NCI-H2227 (cell line): ENCODE data around the gene CLMN.
"Not testable (repeated sequence)": the region's sequence is repeated elsewhere in the genome, so short reads cannot be mapped to it uniquely, and the experiment has no call there.

Experiments used
- DNase-seq: peaks from one replicate; lab custom pipeline; 2025; ENCODE audit not compliant: unreplicated experiment; lab: John Stamatoyannopoulos, UW

Gene CLMN

DNA sequence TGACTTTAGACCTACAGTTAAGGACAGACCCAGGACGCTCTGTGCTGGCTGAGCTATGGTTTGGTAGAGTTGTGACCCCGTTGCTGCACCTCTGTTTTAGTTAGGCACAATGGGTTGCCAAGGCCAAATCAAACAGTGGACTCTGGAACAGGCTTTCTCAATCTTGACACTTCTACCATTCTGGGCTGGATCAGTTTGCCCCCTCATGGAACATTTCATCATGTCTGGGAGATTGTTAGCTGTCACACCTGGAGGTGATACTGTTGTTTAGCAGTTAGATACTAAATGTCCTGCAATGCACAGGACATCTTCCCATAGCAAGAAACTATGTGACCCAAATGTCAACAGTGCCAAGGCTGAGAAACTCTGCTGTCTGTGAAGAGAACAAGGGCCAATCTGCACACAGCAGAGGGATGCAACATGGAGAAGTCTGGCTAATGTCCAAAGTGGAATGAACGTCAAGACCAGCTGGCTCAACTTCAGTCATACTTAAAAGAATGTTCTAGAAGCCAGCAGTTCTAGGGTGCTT, 96.8 kb downstream of the CLMN start:
- DNase-seq: no peak

DNA sequence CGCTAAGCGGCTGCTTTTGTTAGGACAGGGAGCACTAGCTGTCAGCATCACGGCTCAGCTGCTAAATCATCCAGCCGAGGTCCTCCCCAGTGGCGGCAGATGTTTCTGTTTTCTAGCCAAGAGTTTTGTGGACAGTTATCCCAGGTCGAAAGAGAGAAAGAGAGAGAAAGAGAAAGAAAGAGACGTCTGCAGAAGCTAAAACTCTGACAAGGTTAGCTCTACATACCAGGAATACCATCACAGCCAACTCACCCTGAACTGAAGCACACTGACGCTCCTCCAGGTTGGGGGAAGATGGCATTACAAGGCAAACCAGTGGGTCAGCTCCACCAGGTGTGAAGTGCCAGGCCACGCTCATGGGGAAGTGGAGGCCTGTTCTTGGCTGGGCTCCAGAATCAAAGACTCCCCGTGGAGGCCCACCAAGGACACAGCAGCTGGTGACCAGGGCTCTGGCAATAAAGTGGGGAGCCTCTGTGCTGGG, 97.5 kb downstream of the CLMN start:
- DNase-seq: no peak

DNA sequence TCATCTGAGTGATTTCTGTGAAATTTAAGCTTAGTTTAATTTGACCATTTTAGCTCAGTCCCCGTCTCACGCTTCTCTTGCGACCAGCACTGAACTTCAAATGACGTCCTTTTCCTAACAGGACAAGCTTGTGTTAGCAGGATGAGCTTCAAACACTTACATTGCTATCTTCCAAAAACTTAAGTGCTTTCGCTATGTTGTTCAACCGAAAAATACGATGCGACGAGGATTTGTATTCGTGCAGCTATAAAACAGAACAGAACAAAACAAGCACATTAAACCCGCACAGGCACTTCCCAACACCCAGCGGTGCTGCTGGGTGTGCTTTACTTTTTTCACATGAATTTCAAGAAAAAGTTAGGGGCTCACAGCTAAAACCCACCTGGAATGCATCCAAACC, 98.2 kb downstream of the CLMN start:
- no peak for DNase-seq

DNA sequence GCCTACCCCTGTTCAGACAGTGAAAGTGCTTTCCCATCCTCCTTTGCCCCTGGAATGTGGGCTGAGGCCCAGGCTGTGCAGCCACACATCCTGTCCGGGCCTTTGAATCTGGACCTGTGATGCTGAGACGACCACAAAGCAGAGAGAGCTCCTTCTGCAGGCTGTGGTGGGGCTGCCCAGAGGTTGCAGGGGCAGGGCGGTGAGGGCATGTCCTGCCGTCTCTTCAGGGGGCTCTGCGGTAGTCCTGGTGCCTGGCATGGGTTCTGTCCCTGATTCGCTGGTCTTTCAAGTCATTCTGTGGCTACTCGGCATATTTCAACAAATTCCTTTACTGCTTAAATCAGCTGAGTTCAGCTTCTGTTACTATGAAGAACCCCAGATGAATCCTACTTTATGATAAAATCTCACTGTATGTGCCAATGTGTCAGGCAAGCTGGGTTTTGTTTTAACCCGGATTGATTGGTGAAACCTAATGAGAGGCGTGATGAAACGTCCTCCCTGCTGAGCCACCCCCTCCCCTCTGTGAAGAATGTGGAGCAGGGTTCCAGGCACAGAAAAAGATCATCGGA, 99.0 kb downstream of the CLMN start:
- DNase-seq: no peak

DNA sequence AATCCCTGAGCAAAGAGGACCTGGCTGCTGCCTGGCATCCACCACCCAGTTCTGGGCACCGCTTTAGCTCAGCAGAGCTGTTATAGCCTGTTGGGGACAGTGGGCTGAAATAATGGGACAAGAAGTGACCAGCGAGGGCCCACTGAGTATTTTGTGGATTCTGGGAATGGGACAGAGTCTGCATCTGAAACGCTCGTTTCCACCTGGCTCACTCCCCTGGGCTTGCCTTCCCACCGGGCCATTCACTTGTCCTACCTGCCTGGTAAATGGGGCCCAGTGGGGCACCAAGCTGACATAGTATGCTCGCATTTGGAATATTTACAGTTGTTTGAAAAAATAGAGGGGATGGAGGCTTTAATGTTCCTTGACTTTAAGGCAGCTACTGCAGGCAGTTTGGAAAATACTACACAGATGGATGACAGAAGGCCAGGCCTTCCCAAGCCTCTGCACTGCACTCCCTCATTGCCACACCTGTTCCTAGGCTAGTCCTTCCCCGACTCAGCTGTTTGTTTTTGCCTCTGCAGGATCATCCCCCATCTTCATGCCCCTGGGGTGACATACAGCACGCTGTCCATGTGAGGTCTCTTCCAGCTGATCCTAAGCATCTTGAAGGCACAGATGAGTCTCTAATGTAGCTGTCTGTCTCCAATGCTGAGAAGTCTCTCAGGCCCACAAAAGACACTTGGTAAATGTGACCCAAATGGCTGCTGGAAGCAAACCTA, 101.1 kb downstream of the CLMN start:
- no peak for DNase-seq

DNA sequence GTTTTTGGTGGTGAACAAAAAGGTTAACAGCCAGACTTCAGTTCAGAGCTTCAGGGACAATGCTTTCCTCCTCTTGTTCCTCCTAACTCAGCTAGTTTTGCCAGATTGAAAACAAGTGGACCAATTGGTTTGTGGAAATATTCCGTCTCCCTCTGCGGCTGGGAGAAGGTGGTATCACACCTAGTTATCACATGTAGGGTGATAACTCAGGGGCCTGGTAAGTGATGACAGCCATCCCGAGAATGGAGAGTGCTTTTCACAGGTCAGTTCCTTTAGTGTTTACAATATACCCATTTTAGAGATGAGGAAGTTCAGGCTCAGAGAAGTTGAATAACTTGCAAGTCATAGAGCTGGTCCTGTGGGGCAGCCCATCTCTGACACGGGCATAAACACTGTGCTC, 101.7 kb downstream of the CLMN start:
- DNase-seq: no peak

DNA sequence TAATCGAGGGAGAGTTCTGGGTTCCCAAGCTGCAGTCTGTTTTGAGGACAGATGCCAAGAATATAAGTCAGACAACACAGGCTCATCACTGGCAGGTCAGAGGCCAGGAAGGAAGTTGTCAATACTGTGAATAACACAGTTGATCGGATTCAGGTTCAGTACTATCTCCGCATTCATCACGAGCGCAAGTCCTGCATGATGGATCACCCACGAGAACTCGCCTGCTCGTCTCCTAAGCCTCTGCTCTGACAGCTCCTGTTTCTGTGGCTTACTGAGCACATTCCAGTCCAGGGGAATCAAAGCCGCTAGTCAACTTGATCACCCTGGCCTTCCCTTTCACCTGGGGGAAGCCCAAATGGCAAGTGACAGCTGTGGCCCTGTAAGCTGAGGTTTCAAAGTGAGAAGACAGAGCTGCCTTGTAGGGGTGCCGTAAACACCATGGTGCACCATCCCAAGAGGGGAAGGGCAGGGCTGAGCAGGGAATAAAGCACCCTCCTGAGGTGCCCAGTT, 102.3 kb downstream of the CLMN start:
- DNase-seq: no peak

DNA sequence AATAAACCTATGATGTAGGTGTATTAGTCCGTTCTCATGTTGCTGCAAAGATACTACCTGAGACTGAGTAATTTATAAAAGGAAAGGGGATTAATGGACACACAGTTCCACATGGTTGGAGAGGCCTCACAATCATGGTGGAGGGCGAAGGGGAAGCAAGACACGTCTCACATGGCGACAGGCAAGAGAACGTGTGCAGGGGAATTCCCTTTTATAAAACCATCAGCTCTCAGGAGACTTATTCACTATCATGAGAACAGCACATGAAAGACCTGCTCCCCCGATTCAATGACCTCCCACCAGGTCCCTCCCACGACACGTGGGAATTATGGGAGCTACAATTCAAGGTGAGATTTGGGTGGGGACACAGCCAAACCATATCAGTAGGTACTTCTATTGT, 103.7 kb downstream of the CLMN start:
- DNase-seq: no peak

DNA sequence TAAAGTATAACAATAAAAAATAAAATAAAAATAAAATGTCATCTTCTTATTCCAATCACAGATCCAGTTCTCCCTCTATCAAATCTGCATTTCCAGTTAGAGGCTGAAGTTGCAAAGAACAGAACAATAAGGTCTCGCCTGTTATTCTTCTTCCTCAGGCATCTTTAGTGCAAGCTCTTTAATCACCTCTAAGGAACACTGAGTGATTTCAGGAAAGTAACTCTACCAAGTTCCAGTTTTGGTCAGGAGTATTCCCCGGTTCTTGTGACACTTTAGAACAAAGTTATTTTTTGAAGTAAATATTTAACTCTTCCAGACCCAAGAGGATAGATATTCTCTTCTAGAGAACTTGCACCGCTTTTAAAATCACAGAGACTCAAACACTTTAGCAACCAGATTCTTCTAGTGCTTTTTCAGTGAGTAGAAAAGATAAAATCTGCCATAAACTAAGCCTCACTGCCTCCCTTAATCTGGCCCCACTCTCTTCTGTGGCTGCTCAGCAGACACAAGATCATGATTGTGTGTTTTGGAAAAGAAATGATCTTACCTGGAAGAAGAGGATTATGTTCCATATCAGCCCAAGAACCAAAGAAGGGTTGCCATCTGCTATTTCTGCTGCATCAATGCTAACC, 104.5 kb downstream of the CLMN start:
- DNase-seq: no peak

DNA sequence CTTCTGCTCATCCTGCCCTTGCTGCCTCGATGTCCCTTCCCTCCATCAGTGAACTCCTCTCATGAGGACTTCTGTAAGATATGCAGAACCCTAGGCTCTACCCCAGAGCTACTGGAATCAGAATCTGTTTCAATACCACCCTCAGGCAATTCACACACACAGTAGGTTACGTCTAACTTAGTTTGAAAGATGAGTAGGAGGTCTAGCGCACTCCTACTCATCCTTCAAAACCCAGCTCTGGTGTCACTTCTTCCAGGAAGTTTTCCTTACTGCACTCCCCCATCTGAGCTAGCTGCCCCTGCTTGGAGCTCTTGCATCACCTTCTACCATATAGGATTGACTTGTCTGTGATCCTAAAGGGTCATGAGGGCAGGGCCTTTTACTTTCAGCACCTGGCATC, 105.9 kb downstream of the CLMN start:
- no peak for DNase-seq

DNA sequence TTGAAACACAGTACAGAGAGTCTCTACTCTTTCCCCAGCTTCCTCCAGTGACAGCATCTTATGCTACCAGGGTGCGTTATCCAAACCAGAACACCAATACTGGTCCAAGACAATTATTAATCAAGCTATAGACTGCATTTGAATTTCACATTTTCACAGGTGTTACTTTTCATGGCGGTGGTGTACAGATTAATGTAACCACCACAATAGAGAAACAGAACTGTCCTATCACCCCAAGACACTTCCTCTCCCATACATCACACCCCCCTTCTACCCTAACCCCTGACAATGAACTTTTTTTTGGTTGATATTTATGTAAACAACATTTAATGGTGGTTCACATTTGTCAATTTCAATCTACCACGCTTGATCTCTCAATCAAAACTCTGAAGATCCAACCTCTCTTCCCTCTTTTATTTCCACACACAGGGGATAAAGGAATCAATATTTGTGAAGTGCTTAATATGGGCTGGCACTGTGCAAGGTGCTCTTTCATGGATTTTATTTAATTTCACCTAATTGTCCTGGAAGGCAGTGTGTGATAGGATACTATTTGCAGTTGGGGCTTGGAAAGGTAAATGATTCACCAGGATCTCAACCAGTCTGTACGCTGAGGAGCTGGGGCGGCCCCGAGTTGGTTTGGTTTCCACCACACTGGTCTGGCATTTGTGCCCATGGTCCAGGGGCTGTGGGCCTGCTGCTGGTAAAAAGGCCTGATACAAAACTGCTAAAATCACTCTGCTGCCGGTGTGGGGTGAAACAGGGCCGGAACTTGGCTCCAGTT, 107.8 kb downstream of the CLMN start:
- DNase-seq: no peak

DNA sequence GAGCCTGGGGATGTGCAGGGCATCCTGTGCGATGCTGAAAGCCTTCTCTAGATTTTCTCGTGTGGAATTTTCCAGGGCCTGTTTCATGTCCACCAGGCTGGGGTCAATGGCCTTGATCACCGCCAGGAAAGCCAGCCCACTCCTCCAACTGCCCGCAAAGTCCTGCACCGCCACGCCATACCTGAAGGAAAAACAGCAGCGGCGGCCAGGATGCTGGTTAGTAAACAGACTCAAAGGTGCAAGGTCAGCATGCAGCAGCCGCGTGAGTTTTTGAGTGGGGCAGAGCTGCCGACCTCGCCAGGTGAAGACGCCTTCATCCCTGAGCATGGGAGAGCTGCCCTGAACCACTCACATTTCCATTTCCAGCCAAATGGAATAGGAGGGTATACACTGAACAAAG, 109.0 kb downstream of the CLMN start:
- DNase-seq: no peak

DNA sequence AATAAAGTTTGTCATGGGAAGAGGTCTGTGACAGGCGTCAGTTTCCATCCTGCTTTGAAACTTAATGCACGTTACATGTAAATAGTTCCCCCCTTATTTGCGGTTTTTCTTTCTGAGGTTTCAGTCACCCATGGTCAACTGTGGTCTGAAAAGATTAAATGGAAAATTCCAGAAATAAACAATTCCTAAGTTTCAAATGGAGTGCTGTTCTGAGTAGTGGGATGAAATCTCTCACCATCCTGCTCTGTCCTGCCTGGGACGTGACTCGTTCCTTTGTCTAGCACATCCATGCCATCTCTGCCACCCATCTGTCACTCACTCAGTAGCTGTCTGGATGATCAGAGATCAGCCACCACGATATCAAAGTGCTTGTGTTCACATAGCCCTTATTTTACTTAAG, 111.1 kb downstream of the CLMN start:
- no peak for DNase-seq

DNA sequence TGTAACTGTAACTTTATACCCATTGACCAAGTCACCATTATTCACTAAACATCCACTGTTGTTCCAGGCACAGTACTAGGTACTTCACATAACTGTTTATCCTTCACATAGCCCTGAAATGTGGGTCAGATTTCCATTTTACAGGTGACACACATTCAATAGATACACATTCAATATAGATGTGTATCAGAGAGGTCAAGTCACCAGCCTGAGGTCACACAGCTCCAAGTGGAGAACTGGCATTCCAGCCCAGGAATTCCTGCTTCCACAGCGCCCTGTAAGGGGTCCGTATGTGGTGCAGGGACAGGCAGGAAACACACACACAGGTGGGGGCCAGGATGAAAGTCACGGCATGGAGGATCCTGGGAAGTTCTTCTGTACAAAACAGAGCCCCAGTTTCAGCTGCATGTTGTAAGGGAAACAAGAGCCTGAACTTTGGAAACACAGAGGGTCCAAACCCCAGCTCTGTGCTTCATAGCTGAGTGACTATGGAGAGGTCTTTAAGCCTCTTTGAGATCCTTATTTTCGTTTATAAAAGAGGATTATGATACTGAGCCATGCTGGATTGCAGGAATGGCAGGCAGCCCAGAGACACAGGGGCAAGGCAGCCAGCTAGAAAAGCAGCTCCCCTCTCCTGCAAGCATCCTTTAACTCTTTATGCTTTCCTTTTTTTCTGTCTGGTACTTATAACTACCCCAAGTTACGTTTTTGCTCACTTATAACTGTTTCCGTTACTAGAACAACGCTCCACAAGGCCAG, 112.1 kb downstream of the CLMN start:
- DNase-seq: no peak

DNA sequence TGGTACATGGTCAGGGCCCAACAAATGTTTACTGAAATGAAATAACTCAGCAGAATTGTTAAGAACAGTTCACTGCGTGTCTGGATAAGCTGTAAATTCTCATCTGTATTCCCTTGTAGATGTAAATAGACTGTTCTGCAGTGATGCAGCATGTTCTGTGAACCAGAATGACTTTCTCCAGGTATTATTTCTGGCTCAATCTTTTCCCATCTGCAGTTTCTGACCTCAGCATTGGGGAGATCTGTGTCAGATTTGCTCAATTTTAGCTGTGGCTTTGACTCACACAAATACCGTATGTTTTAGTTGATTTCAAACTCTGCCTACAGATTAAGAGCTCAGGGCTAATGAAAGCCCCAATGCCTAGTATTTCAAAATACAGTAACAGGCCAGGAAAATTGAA, 113.2 kb downstream of the CLMN start:
- no peak for DNase-seq

DNA sequence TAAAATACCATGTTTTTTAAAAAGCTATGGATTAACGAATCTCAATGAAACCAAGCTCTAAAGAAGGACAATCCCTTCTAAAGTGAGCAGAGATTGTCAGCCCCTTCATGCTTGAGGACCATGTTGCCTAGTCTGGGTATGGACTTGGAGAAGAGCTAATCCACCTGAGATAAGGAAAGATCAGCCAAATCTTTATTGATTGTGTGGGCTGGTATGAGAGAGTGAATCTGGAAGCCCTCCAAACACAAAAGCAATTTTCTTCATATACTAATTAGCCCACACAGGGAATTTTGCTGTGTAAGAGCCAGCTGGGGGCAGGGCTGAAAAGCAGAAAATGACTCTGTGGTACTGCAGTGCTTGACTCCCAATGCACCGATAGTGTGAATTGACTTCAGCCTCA, 115.0 kb downstream of the CLMN start:
- DNase-seq: no peak

DNA sequence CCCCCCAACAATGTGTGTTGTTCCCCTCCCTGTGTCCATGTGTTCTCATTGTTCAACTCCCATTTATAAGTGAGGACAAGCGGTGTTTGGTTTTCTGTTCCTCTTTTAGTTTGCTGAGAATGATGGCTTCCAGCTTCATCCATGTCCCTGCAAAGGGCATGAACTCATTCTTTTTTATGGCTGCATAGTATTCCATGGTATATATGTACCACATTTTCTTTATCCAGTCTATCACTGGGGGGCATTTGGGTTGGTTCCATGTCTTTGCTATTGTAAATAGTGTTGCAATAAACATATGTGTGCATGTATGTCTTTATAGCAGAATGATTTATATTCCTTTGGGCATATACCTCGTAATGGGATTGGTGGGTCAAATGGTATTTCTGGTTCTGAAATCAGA, 118.0 kb downstream of the CLMN start:
- not testable (repeated sequence) for DNase-seq

DNA sequence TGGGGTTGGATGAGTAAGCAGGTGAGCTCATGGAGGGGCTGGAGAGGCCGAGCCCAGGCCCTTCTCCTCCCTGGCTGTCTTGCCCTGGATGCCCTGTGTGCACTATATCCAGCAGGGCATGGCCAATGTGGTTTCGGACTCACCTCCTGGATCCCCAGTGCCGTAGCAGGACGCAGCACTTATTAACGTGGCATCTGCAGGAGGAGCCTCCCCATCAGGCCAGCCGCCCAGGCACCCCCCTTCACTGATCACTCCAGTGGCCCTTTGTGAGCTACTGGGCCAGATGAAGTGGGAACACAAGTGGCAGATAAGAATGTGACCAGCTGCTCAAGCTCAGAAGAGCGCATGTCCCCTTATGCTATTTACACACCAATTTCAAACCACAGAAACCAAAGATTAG, 119.3 kb downstream of the CLMN start:
- no peak for DNase-seq

DNA sequence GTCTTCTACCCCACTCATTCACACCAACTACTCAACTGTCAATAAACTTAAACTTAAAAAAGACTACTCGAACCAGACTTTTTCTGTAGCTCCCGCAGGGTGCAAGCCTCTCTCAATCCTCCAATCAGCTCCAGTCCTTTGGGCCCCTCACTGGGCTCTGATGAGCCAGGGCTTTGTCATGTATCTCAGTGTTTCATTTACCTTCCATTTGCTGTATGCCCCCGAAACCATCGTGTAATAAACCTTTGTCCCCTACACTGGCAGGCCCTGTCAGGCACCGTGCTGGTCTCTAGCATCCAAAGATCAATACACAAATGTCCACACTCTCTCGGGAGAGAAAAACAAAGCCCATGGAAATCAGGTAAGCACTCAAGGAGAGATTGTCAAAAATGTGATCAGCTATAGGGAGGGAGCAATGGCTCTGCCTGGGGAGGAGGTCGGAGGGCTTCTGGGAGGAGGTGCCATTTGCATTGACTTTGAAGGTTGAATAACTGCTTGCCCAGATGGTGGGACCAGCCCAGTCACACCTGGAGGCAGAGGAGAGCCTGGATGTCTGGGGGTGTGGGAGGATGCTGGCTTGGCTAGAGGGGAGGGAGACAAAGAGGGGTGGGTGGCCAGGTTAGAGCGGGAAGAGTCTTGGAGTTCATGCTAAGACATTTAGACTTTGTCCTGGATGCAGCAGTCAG, 120.3 kb downstream of the CLMN start:
- no peak for DNase-seq

DNA sequence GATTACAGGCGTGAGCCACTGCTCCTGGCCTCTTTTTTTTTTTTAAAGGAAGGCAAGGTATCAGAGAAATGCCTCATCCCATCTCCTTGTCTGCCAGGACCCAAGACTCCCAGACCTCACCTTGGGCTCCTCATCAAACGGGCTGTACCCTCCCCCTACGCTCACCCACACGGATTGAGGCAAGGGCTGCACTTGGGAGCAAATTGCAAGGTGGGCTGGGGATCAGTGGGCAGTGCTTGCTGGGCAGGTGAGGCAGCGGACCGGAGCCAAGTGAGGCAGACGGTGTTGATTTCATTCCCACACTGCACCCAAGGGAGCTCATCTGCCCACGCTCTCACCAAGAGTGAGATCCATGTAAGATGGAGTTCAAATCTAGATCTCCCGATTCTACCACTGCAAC, 121.4 kb downstream of the CLMN start:
- DNase-seq: no peak
